Thoracic aorta (tissue), 2 donors: Measurements from ENCODE around the gene HPGDS. TPM values are rescaled to one million over a fixed set of nuclear protein-coding genes. Genes with fewer than 3 reads are reported as not detected.

Source experiments
- ATAC-seq: fragments of 150-250 bp; one replicate; pipeline ENCODE4 v1.8.0; 2017; ENCODE audit warnings: low read depth; ENCODE audit not compliant: insufficient number of reproducible peaks, low FRiP score
- DNase-seq: peaks from one replicate; pipeline ENCODE4 v3.0.0-alpha.2; 2020; ENCODE audit warnings: low spot score
- H3K27ac ChIP-seq, 2 donors: fragments of 200-600 bp; sonication (generic); 1 replicate in 1 of 2; 2 replicates in 1 of 2; pipeline ENCODE4 v1.5.1; 2016; ENCODE audit warnings: mild to moderate bottlenecking in 2 of 2, moderate library complexity in 2 of 2
- H3K27me3 ChIP-seq: fragments of 200-600 bp; sonication (generic); replicated peaks from 2 replicates; pipeline ENCODE4 v1.6.0; 2016; ENCODE audit warnings: mild to moderate bottlenecking; ENCODE audit not compliant: insufficient read depth
- H3K36me3 ChIP-seq: fragments of 200-600 bp; sonication (generic); one replicate; pipeline ENCODE4 v1.5.1; 2016
- H3K4me1 ChIP-seq, 2 donors: fragments of 200-600 bp; sonication (generic); 1 replicate in 1 of 2; 2 replicates in 1 of 2; pipeline versions ENCODE4 v1.5.1 to v1.6.0; 2016; ENCODE audit warnings: low read depth in 2 of 2, mild to moderate bottlenecking in 1 of 2; ENCODE audit not compliant: control insufficient read depth in 1 of 2
- H3K4me3 ChIP-seq: fragments of 200-600 bp; sonication (generic); 2 replicates; pipeline ENCODE4 v1.5.1; 2016; ENCODE audit warnings: mild to moderate bottlenecking
- H3K9me3 ChIP-seq: fragments of 200-600 bp; sonication (generic); 2 replicates; pipeline ENCODE4 v1.5.1; 2016
- CTCF ChIP-seq: fragments of 200-600 bp; sonication (generic); IDR thresholded peaks from one replicate; pipeline ENCODE4 v1.5.1; 2019; ENCODE audit warnings: antibody characterized with exemption
- total RNA-seq, 2 donors: library from RNA; depleted of rRNA; stranded (reverse); fragments of >200 nt; gene quantifications; one replicate each; pipeline versions ENCODE4 v1.1.0 to v1.2.3, GENCODE V29; 2016

The HPGDS gene
- total RNA-seq, 2 donors from 2014 or later, result 2.8 to 16.7 TPM

- TF ChIP-seq CTCF, result no peak
- H3K27me3 ChIP-seq, result no peaks in the 10 kb centered on the region
- no peaks in the 10 kb centered on the region for H3K4me1 ChIP-seq
- no peak overlapping the region for H3K27ac ChIP-seq
- ATAC-seq (no peak), DNase-seq (no peak)
- H3K4me3 ChIP-seq, result no peak overlapping the region
- H3K9me3 ChIP-seq, result no peaks in the 10 kb centered on the region
- H3K36me3 ChIP-seq, result no peaks in the 10 kb centered on the region
Measured at GRCh38 chr4:94352163-94352562, 9.5 kb upstream of the HPGDS start.

GRCh38 chr4:94351319-94351718, 8.7 kb upstream of the HPGDS start:
- Histone ChIP-seq H3K4me3 (no peak overlapping the region), H3K27me3 (no peaks in the 10 kb centered on the region), H3K36me3 (no peaks in the 10 kb centered on the region), H3K4me1 (no peaks in the 10 kb centered on the region), H3K27ac (no peak overlapping the region), H3K9me3 (no peaks in the 10 kb centered on the region)
- ATAC-seq (no peak), DNase-seq (no peak)
- no peak for TF ChIP-seq CTCF

- TF ChIP-seq CTCF, result no peak
- H3K9me3 ChIP-seq, result no peaks in the 10 kb centered on the region
- H3K27ac ChIP-seq, result no peak overlapping the region
- ATAC-seq (no peak), DNase-seq (no peak)
- H3K4me1 ChIP-seq, result no peaks in the 10 kb centered on the region
- no peaks in the 10 kb centered on the region for H3K27me3 ChIP-seq
- H3K4me3 ChIP-seq, result no peak overlapping the region
- no peaks in the 10 kb centered on the region for H3K36me3 ChIP-seq
Measured at GRCh38 chr4:94350095-94350494, 7.5 kb upstream of the HPGDS start.

GRCh38 chr4:94349193-94349592, 6.6 kb upstream of the HPGDS start:
- Histone ChIP-seq H3K9me3 (no peaks in the 10 kb centered on the region), H3K27ac (no peak overlapping the region), H3K4me3 (no peak overlapping the region), H3K4me1 (no peaks in the 10 kb centered on the region), H3K27me3 (no peaks in the 10 kb centered on the region), H3K36me3 (no peaks in the 10 kb centered on the region)
- ATAC-seq (no peak), DNase-seq (no peak)
- no peak for TF ChIP-seq CTCF

- no peak for TF ChIP-seq CTCF
- DNase-seq (no peak), ATAC-seq (no peak)
- H3K27me3 ChIP-seq, result no peaks in the 10 kb centered on the region
- no peak overlapping the region for H3K27ac ChIP-seq
- no peak overlapping the region for H3K4me3 ChIP-seq
- no peaks in the 10 kb centered on the region for H3K4me1 ChIP-seq
- H3K9me3 ChIP-seq, result no peaks in the 10 kb centered on the region
- H3K36me3 ChIP-seq, result no peaks in the 10 kb centered on the region
Measured at GRCh38 chr4:94348666-94349065, 6.0 kb upstream of the HPGDS start.
